Gastrocnemius medialis (tissue), 4 donors: ENCODE data around the gene FOXL2NB.

Experiments
- POLR2A ChIP-seq, 2 donors: fragments of 450-650 bp; IDR thresholded peaks; one replicate each; pipeline ENCODE4 v1.6.1; 2017; ENCODE audit warnings: antibody characterized with exemption in 2 of 2, mild to moderate bottlenecking in 2 of 2, moderate library complexity in 2 of 2
- TF ChIP-seq, protein P1 (sequence below), 5 experiments: fragments of 450-650 bp in 3 of 5; fragments of 200-600 bp in 2 of 5; sonication (generic) in 2 of 5; IDR thresholded peaks in 4 of 5; conservative IDR thresholded peaks in 1 of 5; 1 replicate in 4 of 5; 2 replicates in 1 of 5; pipeline ENCODE4 v1.5.1; 2016 to 2019; ENCODE audit warnings: antibody characterized with exemption in 5 of 5, mild to moderate bottlenecking in 3 of 5, moderate library complexity in 3 of 5

DNA sequence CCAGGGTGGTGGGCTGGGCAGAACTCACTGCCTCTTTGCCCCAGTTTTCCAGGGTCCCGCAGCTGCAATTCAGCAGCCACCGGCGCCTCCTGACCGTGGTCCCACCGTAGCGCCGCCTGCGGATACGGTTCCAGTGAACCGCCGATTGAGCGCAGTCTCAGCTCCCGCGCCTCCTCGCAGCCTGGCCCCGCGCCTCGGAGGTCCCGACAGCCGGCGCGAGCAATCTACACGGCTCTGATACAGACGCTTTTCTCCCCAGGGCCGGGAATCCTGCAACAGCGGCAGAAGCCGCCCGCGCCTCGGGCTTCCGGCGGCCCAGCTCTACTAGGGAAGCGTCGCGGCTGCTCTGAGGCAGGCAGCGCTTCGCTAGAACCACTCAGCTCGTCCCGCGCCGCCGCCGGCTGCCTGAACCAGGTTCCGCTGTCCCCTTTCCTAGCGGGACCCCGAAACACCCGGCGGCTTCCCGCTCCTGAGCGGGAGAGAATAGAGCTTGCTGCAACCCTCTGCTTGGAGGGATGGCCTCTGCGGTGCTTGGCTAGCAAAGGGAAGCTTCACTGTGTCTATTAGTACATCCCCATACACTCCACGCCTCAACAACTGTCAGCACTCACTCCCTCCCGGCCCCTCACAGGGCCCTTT, 3.1 kb downstream of the FOXL2NB start:
- TF ChIP-seq, protein P1, sequence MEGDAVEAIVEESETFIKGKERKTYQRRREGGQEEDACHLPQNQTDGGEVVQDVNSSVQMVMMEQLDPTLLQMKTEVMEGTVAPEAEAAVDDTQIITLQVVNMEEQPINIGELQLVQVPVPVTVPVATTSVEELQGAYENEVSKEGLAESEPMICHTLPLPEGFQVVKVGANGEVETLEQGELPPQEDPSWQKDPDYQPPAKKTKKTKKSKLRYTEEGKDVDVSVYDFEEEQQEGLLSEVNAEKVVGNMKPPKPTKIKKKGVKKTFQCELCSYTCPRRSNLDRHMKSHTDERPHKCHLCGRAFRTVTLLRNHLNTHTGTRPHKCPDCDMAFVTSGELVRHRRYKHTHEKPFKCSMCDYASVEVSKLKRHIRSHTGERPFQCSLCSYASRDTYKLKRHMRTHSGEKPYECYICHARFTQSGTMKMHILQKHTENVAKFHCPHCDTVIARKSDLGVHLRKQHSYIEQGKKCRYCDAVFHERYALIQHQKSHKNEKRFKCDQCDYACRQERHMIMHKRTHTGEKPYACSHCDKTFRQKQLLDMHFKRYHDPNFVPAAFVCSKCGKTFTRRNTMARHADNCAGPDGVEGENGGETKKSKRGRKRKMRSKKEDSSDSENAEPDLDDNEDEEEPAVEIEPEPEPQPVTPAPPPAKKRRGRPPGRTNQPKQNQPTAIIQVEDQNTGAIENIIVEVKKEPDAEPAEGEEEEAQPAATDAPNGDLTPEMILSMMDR (IDR thresholded peaks at IDR 0.05 in 4 of 5, conservative IDR thresholded peaks at IDR 0.05 in 1 of 5), result no peak
- no peak for TF ChIP-seq POLR2A (IDR thresholded peaks at IDR 0.05)
